Activated CD4-positive, CD25-positive, alpha-beta regulatory T cell treated with anti-CD3 and anti-CD28 coated beads, Interleukin-2, amount 50 U/mL, for 72 hours (primary cell): ENCODE results near the gene MAD2L1.
"Not testable (repeated sequence)": the region's sequence is repeated elsewhere in the genome, so short reads cannot be mapped to it uniquely, and the experiment has no call there.

Experiments
- DNase-seq: peaks from one replicate; pipeline ENCODE4 v3.0.0; 2021

The MAD2L1 gene

DNA sequence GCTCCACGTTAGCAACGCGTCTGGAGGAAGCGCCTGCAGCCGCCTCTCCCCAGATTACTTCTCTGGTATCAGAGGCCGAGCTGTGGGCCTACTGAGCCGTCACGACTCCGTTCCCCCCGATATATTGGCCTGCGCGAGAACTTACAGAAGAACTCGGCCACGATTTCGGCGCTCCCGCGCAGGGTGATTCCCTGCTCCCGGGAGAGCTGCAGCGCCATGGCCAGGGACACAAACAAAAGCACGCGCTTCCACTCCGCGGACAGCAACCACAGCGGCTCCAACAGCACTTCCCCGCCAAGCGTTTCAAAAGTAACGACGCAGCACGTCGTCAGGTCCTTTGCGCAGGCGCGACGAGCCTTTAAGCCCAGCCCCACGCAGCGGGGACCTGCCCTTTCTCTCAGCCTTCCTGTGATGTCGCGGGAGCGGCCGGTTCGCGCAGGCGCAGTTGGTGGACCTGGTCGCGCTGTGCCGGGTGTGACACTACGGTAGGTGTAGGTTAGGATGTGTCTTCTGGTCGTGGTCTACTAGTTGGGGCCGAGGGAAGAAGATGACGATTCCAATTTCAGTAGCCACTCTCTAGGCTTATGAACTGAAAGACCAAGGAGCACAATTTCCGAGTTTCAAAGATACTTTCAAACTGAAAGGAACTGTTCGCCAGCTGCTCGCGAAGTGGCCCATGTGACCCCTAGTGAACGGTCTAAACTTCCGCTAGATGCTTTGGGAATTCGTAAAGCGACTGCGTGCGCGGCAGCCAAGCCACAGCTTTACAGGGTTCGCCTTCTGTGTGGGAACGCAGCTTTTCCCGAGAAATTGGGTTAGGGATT is at the start of gene MAD2L1:
Gene MAD2L1, minus strand, starts transcription at position 332 of the 824 bp plus-strand sequence. Its CDS starts 114 bp downstream, at position 218.
- DNase-seq, result peak; percentile 98

GRCh38 chr4:120111745-120112144 is 45.1 kb upstream of the MAD2L1 start:
- DNase-seq, result no peak

DNA sequence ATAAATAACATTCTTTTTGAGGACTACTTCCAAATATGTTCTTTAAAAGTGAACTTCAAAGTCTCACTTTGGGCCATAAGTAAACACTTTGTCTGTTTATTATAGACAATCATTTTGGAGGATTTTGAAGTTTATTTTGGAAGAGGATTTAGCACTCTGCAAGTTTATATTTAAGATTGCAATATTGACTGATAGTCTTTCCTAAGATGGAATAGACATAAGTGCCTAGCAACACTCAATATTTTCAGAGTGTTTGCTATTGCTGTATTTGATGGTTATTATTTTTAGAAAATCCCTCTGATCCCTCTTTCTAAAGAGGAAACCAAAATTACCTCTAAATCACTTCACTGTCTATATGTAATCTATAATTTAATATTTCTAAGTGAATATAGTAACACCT is 42.8 kb upstream of the MAD2L1 start:
- DNase-seq, result no peak

GRCh38 chr4:120105472-120105871 is 38.8 kb upstream of the MAD2L1 start:
- DNase-seq, result no peak

GRCh38 chr4:120096508-120097297 is 30.1 kb upstream of the MAD2L1 start:
- no peak for DNase-seq

DNA sequence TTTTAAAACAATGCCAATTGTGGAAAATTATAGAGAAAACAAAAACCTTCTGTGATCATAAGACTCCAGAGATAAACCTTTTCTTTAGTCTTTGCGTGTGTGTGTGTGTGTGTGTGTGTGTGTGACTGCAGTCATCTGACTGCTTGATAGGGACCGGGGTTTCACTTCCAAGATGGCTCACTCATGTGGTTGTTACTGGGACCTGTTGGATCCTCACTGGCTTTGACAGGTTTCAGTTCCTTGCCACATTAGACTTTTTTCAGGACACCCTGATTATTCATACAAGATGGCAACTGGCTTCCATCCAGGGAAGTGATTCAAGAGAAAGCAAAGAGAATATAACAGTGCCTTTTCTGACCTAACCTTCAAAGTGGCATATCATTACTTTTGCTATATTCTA is 21.9 kb upstream of the MAD2L1 start:
- DNase-seq, result no peak

GRCh38 chr4:120088066-120088465 is 21.4 kb upstream of the MAD2L1 start:
- DNase-seq, result not testable (repeated sequence)

GRCh38 chr4:120085705-120086104 is 19.1 kb upstream of the MAD2L1 start:
- no peak for DNase-seq

DNA sequence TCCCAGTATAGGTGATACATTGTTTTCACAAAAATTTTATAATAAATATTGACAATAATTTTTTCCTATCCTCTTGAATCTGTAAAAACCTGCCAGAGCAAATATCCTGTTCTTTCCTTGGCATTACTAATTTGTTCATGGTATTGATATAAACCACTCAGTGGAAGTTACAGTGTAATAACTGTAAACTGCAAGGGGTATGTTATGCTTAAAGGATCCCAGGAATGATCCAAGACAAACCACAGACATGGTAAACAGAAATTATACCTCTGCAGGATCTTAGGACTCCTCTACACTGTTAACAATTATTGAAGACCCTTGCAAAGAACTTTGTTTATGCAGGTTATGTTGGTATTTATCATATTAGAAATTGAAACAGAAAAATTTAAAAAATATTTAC is 17.7 kb upstream of the MAD2L1 start:
- DNase-seq, result no peak

DNA sequence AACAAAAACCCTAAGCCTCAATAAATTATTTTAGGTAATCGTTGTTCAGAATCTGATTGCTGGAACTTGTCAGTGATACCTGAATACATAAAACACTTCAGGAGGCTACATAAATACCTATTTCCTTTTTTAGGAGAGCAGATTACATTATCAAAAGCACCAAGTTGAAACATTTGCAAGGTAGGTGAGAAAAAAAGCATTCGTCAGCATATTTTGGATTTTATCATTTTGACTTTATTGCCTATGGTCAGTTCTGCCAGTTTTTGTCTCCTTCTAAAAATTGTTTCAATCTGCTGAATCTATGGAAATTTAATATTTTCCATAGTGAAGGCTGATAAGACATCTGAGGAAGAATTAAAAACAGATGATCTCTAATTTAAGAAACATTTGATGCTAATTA is 16.5 kb upstream of the MAD2L1 start:
- no peak for DNase-seq

- no peak for DNase-seq
These were observed 15.6 kb upstream of the MAD2L1 start for GRCh38 chr4:120082251-120082650.

DNA sequence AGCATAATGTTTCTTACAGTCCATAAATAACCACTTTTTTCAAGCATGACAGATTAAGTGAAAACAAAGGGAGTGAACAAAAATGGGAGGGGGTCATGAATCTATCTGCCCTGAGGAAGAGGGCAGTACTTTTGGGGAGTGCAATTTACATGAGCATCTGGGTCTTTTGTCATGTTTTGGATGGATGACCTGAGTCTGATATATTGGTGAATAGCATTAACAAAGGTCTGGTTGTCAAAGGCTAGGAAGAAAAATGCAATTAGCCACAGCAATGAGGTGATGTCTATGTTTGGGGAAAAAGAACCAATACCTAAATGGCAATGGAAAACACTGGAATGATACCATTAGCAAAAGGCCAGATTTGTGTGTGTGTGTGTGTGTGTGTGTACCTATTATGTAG is 15.1 kb upstream of the MAD2L1 start:
- DNase-seq, result no peak

GRCh38 chr4:120080533-120080932 is 13.9 kb upstream of the MAD2L1 start:
- no peak for DNase-seq

DNA sequence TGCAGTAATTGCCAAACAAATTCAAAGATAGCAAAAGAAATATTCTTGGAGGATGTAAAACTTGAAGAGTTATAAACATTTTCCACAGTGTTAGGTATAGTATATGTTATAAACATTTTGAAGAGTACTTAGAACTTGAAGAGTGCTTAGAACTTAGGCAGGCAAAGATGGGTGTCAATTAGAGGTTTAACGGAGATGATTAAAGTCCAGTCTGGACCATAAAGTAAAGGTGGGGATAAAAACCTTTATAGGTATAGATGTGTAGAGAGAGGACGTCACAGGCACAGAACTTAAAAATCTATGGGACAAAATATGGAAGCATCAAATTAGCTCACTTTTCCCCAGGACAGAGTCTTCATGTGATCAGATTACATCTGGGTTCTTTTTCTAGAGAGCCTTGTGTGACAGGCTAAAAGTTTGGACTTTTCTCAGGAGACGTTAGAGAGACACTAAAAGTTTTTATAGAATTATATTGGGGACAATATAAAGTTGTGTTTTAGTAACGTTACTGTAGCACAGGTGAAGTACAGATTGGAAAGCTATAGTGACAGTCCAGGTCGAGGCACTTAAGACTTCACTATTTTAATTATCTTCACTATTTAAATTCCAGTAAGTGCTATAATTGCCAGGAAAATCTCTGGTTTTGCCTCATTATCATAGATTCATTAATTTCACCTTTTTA is 13.3 kb upstream of the MAD2L1 start:
- no peak for DNase-seq

DNA sequence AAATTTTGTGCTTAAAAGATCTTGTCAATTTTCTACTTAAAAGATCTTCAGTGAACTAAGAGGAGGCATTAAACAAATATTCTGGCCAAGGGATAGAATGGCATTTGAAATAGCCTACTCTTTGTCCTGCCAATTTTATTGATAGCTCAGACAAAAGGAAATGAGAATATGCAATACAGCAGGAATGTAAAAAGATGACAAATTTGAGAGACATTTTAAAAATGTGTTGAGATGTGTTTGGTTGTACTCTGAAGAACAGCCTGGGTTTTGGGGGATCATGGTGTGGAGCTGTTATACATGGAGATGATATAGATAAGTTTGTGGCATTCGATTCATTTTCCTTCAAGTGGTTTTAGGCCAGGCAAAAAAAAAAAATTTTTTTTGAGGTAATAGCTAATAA is 11.6 kb upstream of the MAD2L1 start:
- DNase-seq, result no peak

DNA sequence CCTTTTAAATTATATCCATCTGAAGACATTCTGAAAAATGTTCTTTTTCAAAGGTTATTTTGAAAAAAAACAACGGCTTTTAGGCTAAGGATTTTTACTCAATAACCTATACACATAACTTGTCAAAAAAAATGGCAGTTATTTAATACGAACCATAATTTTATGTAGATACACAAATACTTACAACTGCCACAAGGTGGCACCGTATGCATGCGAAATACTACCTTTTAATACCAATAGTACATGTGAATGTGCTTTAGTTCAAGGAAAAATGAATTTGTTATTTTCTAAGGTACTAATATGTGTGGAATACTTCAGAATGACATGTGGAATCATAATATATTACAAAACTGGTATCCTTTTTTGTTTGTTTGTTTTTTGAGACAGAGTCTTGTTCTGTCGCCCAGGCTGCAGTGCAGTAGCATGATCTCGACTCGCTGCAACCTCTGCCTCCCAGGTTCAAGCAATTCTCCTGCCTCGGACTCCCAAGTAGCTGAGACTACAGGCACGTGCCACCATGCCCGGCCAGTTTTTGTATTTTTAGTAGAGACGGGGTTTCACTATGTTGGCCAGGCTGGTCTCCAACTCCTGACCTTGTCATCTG is 4.6 kb upstream of the MAD2L1 start:
- DNase-seq, result no peak

GRCh38 chr4:120070196-120070595 is 3.5 kb upstream of the MAD2L1 start:
- DNase-seq, result no peak

DNA sequence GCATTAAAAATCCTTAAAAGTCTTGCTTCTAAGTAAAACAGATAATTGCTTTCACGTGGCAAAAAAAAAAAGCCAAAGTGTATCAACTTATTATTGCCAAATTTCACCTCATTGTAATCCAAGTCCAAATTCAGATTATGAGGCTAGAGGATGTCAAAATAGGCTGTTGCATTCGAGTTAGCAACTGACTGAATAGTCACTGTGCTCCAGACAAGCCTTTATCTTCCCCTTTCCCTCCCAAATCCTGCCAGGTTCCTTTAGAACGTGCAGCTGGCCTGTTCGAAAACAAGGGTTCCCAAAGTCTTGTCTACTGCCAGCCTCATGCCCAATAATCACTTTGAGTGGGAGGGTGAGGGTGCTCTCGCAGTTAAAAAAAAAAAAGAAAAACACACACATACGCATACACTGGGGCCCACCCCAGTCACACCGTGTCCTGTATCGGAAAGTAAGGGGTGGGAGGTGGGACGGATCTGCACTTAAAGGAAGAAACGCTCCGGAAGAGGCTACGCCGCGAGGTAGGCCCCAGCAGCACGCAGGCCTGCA is 603 bp downstream of the MAD2L1 start:
- DNase-seq, result no peak

DNA sequence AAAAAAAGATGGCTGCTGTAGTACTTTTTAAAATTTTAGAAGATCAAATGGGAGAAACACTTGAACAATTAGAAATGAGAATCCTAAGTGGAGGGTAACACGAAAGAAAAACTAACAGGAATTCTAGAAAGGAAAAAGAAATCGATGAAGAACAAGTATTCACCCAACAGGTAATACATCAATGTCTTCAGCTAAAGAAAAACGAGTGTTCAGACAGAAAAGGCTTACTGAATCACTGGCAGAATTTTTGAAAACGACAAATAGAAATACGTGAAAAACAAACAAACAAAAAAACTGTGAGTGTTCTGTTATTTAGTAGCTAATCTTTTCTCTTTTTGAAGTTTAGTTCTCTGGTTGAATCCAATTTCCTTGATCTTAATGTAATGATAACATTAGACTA is 1.8 kb downstream of the MAD2L1 start:
- DNase-seq, result no peak

GRCh38 chr4:120063711-120064110 is 2.9 kb downstream of the MAD2L1 start:
- not testable (repeated sequence) for DNase-seq

DNA sequence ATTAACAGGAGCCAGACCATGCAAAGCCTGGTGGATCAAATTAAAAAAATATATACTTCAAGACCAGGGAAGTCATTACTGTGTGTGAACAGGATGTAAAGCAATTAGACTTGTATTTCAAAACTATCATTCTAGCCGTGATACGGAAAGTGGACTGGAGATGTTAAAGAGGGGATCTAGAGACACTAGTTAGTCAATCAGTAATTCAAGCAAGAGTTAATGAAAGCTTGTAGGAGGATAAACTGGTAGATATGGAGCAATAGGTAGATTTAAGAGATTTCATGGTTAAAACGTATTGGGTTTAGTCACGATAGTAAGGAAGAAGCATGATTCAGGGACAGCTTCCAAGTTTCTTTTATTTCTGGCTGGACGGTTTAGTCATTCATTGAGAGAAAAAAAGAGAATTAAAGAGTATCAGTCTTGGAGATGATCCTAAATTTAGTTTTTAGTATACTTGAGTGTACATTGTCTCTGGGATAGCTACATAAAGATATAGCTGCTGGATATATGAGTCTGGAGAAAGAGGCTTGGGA is 3.9 kb downstream of the MAD2L1 start:
- DNase-seq, result no peak

GRCh38 chr4:120059036-120059435 is 7.6 kb downstream of the MAD2L1 start:
- no peak for DNase-seq

DNA sequence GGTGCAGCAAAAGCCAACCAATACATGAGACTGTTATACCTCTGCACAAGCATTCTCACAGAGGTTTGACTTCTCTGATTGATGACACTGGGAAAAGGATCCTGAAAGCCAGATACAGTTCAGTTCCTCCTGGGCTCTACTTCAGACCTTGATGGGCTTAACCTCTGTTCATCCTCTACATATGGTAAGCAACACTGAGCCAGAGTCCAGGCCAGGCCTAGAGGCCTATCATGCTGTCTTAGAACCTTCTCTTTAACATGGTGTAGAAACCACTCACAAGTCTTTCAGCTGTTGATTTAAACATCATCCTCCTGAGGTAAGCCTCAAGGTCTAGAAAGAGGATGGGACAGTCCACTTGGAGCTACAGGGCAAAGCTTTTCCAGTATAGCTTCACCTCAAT is 9.2 kb downstream of the MAD2L1 start:
- DNase-seq, result no peak
